GM12873 (cell line): ENCODE data around the gene SGSM1.

Experiments used
- CTCF ChIP-seq: IDR thresholded peaks from 2 replicates; pipeline ENCODE4 v1.5.1; 2012; ENCODE audit warnings: low read depth, mild to moderate bottlenecking, moderate library complexity, low read length, control low read depth; ENCODE audit not compliant: insufficient read depth; ENCODE audit errors: missing control alignments

The SGSM1 gene

GRCh38 chr22:24867323-24868022, 61.5 kb downstream of the SGSM1 start:
- TF ChIP-seq CTCF = no peak

GRCh38 chr22:24868979-24869378, 63.0 kb downstream of the SGSM1 start:
- no peak for TF ChIP-seq CTCF

GRCh38 chr22:24871611-24872205, 65.7 kb downstream of the SGSM1 start:
- TF ChIP-seq CTCF = no peak

- TF ChIP-seq CTCF = no peak
Measured at GRCh38 chr22:24873226-24873625, 67.2 kb downstream of the SGSM1 start.

- TF ChIP-seq CTCF = no peak
Measured at GRCh38 chr22:24875862-24876506, 70.0 kb downstream of the SGSM1 start.

- no peak for TF ChIP-seq CTCF
Measured at GRCh38 chr22:24876700-24877099, 70.7 kb downstream of the SGSM1 start.

- no peak for TF ChIP-seq CTCF
Measured at GRCh38 chr22:24878969-24879368, 73.0 kb downstream of the SGSM1 start.
